Raji (cell line): ENCODE measurements around the gene KIF5B.

Experiments used
- POLR2A ChIP-seq: IDR thresholded peaks from 2 replicates; pipeline ENCODE4 v1.6.1; 2011; ENCODE audit warnings: low read depth, low read length, control low read depth; ENCODE audit not compliant: insufficient read depth

The KIF5B gene

DNA sequence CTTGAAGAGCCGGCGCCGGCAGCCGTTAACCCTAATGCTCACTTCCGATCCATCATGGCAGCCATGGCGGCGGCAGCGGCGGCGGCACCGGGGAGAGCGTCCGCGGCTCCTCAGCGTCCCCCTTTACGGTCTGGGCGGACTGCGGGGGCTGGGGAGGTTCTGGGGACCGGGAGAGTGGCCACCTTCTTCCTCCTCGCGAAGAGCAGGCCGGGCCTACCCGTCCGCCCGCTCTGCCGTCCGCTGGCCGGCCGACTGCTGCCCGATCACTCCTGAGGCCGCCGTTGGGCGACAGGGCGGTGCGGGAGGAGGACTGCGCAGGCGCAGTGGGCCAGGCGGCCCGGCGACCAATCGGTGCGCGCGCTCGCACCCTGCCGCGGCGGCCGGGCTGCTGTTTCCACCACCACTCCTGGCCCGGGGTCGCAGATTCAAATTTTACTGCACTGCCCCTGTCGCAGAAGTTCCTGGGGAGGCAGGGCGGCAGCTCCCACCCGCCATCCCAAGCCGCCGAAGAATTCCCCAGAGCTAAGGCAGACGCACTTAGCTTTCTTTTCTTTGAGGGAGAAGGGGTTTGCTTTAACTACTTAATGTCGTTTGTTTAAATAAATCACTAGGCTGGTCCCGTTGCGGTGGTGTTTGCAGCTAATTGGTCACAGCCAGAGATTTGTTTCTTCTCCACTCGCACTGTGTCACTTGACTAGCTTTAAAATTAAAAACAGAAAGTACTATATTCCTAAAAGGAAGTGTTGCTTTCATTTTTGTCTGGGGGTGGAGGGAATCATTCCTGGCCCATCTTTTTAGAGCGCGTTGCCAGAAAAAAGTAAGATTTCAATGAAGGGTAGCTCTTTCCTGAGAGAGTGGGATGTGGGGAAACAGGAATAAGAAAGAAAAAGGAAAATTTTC lies at the start of gene KIF5B:
TSS of gene KIF5B (minus strand) at position 290 of the 900 bp plus-strand sequence. CDS start 452 bp downstream, outside the sequence.
- peak; percentile 97 for TF ChIP-seq POLR2A

DNA sequence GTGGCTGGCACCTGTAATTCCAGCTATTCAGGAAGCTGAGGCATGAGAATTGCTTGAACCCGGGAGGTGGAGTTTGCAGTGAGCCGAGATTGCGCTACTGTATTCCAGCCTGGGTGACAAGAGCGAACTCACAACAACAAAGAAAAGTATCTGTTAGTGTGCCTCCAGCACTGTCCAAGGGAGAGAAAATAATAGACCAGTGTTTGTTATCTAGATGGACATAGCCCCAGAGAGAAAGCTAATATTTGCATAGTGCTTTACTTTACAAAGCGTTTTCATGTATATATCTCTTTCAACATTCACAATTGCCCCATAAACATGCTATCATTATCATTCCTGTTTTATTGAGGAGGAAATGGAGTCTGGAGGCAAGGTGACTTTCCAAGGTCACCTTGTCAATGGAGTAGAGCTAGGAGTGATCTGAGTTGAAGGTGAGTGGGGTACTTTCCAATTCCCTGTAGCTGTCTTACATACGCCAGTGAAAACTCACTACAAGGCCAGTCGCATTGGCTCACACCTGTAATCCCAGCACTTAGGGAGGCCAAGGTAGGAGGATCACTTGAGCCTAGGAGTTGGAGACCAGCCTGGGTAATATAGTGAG lies 49.7 kb upstream of the KIF5B start:
- TF ChIP-seq POLR2A, result no peak

DNA sequence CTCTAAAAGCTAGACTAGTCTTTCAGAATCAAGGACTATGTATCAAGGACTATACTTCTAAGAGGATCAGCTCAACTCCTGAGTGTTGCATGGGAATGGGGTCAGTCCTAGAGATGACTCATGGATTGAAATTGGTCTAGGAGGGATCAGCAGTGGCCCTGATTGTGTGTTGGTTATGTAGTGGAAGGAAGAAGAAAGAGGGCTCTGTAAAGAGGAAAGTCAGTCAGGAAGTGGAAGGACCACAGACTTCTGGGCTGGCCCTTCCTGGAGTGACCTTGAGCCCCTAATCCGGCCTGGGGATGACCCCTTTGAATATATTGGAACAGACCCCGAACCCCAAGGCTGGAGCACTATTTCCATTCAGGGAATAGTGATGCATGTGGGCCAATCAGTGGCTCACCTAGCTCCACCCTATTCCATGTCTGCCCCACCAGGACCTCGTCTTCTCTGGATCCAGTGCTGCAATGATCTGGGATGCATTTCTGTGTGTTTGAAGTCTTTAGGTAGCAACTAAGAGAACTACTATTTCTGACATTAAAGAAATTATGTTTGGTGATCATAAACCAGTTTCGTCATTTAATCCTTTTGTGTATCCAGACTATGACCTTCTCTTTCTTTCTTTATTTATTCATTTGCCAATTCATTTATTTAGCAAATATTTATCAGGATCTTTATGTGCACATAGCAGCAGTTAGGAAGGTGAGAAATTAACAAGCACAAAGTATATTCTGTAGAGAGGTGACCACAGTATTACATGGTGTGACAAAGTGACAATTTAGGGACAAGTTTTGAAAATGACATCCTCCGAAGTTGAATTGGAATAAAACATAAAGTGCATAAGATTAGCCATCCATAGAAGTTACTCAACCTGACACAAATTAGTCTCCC lies 48.6 kb upstream of the KIF5B start:
- TF ChIP-seq POLR2A, result no peak

DNA sequence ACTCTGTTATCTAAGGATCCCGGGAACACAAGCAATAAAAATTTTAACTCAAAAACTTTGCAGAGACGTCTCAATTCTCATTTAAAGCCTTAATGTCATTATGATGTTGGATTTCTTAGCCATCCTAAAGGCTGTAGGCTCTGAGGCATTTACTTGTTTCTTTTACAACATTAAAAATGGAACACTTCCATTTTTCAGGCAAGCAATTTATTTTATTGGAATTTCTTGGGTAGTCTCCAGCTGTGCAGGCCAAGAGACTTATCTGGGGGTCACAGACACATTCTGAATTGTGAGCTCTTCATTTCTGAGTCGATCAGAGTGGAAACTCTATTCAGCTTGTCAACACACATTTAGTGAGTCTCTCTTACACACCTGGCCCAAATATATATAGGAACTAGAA lies 48.0 kb upstream of the KIF5B start:
- TF ChIP-seq POLR2A, result no peak

DNA sequence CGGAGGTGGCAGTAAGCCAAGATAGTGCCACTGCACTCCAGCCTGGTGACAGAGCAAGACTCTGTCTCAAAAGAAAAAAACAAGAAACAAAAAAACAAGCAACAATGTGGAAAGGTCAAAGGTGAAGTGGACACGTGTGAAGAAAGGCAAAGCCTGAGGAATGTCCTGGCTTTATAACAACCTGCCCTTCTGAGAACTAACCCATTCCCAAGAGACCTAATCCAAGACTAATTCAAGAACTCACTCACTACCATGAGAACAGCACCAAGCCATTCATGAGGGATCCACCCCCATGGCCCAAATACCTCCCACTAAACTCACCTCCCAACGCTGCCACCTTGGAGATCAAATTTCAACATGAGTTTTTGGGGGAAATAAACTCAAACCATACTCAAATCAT lies 47.5 kb upstream of the KIF5B start:
- TF ChIP-seq POLR2A, result no peak

DNA sequence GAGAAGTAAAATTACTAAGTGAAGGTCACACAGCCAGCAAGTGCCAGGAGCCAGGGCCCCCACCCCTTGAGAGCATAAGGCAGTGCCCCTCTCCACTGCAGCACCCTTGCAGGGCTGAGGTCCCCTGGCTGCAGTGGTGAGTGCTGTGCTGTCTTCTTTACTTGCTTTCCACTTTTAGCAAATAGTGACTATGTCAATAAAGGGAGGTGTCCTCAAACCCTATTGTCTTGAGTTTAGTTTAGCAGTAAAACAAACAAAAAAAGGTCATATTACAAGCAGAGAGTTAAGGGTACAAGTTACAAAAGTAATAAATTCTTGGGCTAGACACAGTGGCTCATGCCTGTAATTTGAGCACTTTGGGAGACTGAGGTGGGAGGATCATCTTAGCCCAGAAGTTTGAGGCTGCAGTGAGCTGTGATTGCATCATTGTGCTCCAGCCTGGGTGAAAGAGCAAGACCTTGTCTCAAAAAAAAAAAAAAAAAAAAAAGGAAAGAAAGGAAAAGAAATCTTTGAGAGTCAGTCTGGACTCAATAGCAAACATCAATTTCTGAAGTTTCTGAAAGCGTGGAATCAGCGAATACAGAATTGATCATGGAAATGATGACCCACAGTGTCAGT lies 39.0 kb upstream of the KIF5B start:
- TF ChIP-seq POLR2A, result no peak

DNA sequence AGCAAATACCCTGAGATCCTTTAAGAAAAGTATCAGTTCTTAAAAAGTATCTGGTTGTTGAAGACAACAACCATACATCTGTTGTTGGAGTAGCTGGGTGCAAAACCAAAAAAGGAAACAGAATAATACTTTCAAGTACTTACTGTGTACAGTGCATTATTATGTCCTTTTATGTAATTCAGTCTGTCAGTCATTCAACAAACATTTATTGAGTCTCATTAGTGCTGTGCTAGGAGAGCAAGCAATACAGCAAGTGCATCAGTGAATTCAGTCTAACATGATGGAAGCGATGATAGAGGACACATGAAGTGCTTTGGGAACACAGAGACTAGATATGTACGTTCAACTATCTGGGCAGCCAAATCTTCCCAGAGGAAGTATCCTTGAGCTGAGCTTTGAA lies 37.4 kb upstream of the KIF5B start:
- TF ChIP-seq POLR2A, result no peak

DNA sequence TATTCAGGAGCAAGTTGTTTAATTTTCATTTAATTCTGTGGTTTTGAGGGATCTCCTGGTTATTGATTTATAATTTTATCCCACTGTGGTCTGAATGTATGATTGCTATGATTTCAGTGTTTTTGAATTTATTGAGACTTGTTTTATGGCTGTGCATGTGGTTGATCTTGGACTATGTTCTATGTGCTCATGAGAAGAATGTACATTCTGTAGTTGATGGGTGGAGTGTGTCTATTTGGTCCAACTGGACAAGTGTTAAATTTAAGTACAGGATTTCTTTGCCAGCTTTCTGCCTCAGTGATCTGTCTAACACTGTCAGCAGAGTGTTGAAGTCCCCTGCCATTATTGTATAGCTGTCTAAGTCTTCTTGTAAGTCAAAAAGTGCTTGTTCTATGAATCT lies 34.8 kb upstream of the KIF5B start:
- no peak for TF ChIP-seq POLR2A

DNA sequence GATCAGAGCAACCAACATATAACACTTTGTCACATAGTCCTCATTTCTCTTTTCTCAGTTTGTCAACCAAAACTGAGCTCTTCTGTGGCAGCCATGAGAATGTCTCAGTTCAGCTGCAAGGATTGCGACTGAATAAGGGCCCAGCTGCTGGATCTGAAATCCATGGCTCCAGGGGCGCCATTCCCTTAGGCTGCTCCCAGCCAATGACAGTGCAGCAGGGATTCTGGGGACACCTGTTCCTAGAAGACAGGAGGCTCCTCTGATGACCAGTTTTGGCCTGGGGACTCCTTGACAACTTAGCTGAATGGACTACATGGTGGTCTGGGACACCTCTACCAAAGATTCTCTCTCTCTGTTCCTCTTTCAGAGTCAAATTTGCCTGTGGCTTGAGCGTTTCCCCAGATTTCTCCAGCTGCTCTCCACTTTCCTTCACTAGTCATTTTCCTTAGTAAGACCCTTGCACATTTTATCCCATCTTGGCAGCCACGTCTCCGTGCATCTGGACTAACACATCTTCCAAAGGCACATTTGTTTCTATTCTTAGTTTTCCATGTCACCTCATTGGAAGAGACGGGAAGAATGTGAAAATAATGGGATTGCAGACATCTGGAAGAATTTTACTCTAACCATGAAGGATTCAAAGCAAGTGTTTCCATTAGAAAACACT lies 28.1 kb upstream of the KIF5B start:
- no peak for TF ChIP-seq POLR2A

DNA sequence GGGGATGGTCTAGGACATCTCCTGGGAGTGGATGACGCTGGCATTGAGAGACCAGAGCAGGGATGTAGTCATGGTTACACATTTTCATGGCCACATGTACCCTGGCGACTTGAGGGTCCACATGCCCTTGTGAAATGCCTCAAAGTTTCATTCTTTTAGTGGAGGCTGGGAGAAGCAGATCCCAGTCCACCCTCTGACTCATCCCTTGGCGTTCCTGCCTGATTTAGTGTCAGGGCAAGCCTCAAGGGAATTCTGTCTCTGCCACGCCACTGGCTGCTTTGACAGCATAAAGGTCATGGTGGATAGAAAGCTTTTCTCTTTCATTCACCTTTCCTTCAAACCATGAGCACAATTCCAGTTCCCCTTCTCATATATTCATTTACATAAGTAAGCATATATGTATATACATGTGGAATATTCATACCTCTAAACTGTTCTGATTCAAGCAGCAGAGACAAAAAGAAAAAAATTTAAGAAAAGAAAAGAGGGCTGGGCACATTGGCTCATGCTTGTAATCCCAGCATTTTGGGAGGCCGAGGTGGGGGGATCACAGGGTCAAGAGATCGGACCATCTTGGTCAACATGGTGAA lies 21.8 kb upstream of the KIF5B start:
- TF ChIP-seq POLR2A, result no peak

DNA sequence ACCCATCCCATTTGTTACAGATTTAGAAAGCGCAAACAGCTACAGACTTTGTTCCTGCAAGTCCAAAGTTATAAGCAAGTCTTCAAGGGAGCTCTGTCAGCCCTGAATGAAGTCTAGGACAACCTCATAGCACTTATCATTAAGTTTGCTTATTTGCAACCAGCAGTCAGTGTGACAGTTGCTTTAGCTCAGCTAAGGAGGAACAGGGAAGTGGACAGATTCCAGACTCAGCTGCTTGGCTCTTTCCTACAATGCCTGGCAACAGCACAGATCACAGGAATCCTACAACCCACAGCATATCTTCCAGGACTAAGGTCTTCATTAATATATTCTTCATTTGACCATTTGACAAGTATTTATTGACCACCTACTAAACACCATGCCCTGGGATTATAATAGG lies 17.4 kb upstream of the KIF5B start:
- no peak for TF ChIP-seq POLR2A

DNA sequence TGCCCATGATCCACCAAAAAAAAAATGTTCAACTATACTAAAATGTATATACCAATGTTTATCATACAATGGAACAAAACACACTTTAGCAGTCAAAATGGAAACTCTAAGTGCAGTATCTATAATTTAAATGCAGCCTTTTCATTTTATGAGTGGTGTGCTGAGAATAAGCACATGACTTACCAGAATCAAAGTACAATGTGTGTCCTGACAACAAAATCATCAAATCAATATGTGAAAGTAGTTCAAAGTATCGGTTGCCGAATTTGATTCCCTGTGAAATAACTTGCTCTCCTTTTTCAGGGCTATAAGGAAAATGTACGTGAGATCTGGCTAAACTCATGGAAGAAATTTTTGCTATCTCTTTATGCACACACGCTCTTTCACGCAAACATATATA lies 16.9 kb upstream of the KIF5B start:
- TF ChIP-seq POLR2A, result no peak

DNA sequence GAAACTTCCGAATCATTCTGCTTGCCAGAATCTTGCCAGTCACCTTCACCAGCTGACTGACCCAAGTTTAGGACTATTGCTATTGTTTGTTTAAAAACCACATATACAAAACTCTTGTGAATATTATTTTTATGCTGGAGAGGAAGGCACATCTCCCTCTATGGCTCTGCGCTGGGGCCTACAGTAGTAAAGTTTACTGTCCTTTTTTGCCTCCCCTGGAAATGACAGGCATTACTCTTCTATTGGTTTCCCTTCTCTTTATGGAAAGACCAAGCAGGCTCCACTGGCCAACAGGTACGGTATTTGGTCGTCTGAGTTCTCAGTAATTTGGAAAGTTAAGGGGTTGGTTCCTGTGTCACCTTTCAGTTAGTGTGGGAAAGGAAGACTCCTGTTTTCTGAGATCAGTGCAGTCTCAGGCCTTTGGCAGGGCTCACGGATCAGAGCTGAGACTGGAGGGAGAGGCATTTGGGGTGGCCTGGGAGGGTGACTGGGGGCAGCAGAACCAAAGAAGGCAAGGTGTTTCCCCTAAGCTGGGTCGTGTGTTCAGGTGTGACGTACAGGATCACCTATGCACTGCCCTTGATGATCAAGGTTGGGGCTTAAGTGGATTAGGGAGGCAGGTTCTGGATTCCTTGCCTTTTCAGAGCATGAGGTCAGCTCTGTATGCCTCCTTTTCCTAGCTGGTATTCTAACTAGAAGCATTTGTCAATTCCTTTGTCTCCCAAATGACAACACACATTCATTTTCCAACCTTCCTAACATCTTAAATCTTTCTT lies 16.0 kb upstream of the KIF5B start:
- no peak for TF ChIP-seq POLR2A
